Motor neuron (in vitro differentiated cells): ENCODE results near the gene POLR2J3. TPM values are rescaled to one million over a fixed set of nuclear protein-coding genes. Genes with fewer than 3 reads are reported as not detected.
"Not testable (repeated sequence)": the region's sequence is repeated elsewhere in the genome, so short reads cannot be mapped to it uniquely, and the experiment has no call there.

Source experiments
- ATAC-seq, 8 experiments: fragments of 200-7000 bp; cut with Tn5 transposase; replicated peaks in 6 of 8; 2 replicates each; pipeline ENCODE4 v1.8.0; 2021; ENCODE audit warnings: mild to moderate bottlenecking in 8 of 8, moderate library complexity in 8 of 8
- H3K27ac ChIP-seq, 2 donors: fragments of 250-450 bp; sonication (Bioruptor Pico); 2 replicates each; pipeline ENCODE4 v1.9.0; 2021; ENCODE audit warnings: antibody characterized with exemption in 2 of 2, mild to moderate bottlenecking in 2 of 2, moderate library complexity in 1 of 2
- H3K4me1 ChIP-seq, 2 donors: fragments of 250-450 bp; sonication (Bioruptor Pico); replicated peaks in 1 of 2; 2 replicates each; pipeline ENCODE4 v1.6.1; 2021; ENCODE audit warnings: antibody characterized with exemption in 2 of 2, mild to moderate bottlenecking in 2 of 2, moderate library complexity in 1 of 2
- H3K4me3 ChIP-seq, 5 donors: fragments of 250-450 bp; sonication (Bioruptor Pico); 2 replicates each; pipeline ENCODE4 v1.9.0; 2021; ENCODE audit warnings: antibody characterized with exemption in 5 of 5, mild to moderate bottlenecking in 5 of 5, moderate library complexity in 4 of 5
- WGBS, 10 experiments: fragments of 450-650 bp; shearing (Covaris generic); methylation state at CpG; one replicate each; pipeline ENCODE4 v1.0.0; 2022; 5-methylcytosine and 5-hydroxymethylcytosine counted together
- in situ Hi-C, 9 experiments: fragments of 400-800 bp; cut with MboI; loops; one replicate each; pipeline ENCODE4 v1.15.0; 2021; ENCODE audit warnings: low sequenced_read_pairs in 9 of 9, low pct_unique_long_range_greater_than_20kb in 2 of 9; ENCODE audit not compliant: unreplicated experiment in 9 of 9
- total RNA-seq, 8 experiments: library from RNA; unstranded; fragments of 300-600 nt; gene quantifications; 2 replicates each; pipeline versions ENCODE4 v1.2.3 to v1.2.4, GENCODE V29; 2022

The POLR2J3 gene
- total RNA-seq, 8 experiments from 2014 or later: 6.5 to 111 (median 14.0) TPM

DNA sequence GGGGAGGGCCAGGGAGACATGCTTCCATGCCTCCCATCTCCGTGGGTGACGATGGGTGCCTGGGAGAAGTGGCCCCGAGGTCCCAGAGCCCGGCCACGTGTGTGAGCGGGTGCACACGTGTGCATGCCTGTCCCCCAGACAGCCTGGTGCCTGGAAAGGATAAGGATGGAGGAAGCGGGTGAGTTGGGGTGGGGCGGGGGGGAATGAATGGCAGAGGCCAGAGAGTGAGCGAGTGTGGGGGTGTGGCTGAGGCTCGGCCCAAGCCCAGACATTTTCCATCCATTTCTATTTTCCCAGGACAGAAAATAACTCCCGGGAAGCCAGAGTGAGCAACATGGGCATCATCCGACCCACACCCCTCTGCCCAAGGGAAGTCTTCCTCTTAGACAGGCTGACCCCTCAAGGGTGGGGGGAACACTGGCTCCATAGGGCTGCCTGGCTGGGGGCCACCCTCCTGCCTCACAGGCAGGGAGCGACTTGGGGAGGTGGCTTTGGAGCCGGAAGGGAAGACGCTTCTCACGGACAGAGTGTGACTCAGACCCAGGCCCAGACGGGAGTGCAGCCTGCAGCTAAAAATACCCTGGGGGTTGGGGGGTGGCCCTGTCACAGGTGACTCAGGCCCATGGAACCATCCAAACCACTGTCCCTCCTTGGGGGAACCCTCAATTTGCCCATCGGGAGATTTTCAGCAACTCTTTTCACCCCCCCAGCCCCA is 32.2 kb upstream of the POLR2J3 start:
- ATAC-seq: peak; percentile 74 to 97 (median 81)
- in situ Hi-C loops: not testable (repeated sequence)
- WGBS, 10 experiments: no CpG with 5 or more reads among the region's 19 CpGs

DNA sequence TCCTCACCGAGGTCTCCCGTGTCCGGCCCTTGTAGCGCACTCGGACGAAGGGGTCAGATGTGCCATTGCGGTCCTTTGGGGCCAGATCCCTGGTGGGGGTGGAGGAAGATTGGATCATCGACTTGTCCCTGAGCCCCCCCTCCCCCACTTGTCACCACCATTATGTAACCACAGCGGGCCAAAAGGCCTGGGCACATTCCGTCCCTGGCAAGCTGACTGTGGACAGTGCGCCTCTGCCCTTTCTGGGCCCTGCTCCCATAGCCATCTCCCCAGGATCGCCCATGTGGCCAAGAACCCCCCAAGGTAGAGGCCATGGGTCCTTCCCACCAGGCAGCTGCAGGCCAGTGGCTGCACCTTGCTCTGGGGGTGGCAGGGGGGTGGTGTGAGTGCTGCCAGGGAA is 29.9 kb upstream of the POLR2J3 start:
- H3K4me1 ChIP-seq, ATAC-seq, H3K27ac ChIP-seq, in situ Hi-C loops, H3K4me3 ChIP-seq: not testable (repeated sequence)
- no CpG with 5 or more reads among the region's 12 CpGs for WGBS, 10 experiments

More for the DNA sequence above, 32.2 kb upstream of the POLR2J3 start:
- H3K4me3 ChIP-seq, H3K27ac ChIP-seq, H3K4me1 ChIP-seq: not testable (repeated sequence)

DNA sequence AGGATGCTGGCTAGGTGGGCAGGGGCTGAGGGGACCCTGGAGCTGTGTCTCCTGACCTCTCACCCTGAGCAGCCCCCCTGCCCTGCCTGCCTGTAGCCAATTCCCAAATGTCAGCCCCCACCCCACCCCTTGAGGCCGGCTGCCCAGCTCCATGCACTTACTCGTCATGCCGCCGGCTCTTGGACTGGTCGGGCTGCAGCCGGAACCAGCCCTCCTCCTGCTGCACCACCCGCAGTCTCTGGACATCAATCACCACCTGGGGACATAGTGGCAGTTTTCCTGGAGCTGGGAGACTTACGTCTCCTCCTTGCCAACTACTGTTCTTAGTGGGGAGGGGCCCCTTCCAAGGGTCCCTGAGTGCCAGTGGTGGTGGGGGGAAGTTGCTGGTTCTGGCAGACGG is 27.3 kb upstream of the POLR2J3 start:
- no CpG with 5 or more reads among the region's 9 CpGs for WGBS, 10 experiments
- H3K4me3 ChIP-seq, H3K27ac ChIP-seq, in situ Hi-C loops, H3K4me1 ChIP-seq: not testable (repeated sequence)
- ATAC-seq: peak in 2 of 8 experiments; percentile 14 to 15

DNA sequence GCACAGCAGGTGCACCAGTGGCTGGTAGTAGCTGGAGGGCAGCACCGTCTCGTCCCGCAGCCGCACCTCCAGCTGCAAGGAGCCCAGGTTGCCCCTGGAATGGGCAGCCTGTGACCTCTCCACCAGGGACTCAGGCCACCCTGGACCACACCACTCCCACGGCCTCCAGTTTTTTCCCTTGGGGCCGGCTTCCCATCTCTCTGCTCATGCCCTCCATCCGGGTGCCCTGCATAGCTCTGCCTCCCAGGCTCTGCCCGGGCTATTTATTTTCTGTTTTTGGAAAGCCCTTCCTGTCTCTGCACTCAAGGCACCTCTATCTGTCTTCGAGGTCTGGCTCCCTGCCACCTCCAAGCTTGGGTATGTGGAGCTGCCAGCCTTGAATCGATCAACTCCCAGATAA is 23.7 kb upstream of the POLR2J3 start:
- H3K27ac ChIP-seq, ATAC-seq, H3K4me1 ChIP-seq, in situ Hi-C loops, H3K4me3 ChIP-seq: not testable (repeated sequence)
- no CpG with 5 or more reads among the region's 10 CpGs for WGBS, 10 experiments

DNA sequence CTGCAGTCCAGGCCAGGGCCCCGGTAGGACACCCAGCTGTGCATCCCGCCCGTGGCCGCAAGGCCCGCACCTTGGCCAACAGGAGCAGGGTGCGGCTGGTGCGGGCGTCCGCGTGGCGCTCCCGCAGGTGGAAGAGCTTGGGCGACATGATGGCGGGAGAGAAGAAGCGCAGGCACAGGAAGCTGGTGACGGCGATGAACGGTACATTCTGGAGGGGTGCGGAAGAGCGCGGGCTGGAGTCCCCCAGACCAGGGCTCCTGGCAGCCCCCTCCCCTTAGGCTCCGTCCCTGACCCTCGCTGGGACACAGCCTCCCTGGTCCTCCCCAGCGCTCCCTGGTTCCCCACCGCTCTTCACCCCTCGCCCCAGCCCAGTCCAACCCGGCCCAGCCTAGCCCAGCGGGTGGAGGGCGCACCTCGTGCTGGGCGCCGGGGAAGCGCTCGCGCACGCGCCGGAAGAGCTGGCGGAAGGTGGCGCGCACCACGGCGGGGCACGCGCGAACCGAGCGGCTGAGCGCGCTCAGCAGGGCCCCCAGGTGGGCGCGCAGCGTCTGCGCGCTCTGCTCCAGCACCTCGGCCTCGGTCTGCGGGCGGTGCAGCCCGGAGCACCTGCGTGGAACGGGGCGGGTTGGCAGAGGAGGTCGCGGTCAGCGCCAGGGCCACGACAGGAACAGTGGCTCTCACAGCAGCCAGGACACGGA is 21.4 kb upstream of the POLR2J3 start:
- H3K4me1 ChIP-seq, H3K4me3 ChIP-seq, in situ Hi-C loops, H3K27ac ChIP-seq: not testable (repeated sequence)
- ATAC-seq: peak in 7 of 8 experiments; percentile 4 to 41 (median 24)
- no CpG with 5 or more reads among the region's 68 CpGs for WGBS, 10 experiments

DNA sequence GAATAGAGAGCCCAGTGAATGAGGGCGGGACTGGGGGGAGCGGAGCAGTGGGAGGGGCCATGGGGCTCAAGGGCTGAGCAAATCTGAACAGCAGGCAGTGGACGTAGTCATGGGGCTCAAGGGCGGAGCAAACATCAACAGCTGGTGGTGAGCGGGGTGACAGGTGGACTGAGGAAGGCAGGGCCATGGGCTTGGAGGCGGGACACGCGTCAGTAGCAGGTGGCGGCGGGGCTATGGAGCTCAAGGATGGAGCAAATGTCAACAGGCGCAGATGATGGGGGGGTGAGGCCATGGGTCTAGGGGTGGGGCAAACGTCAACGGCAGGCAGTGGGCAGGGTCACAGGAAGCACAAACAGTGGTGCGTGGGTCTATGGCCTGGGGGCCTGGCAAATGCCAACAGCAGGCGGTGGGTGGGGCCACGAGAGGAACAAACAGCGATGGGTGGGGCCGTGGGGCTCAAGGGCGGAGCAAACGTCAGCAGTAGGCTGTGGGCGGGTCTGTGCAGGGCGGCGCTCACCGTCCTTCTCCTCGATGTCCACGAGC is 20.2 kb upstream of the POLR2J3 start:
- in situ Hi-C loops, H3K4me1 ChIP-seq, H3K27ac ChIP-seq, H3K4me3 ChIP-seq: not testable (repeated sequence)
- no CpG with 5 or more reads among the region's 26 CpGs for WGBS, 10 experiments
- peak; percentile 80 to 90 (median 87) for ATAC-seq

DNA sequence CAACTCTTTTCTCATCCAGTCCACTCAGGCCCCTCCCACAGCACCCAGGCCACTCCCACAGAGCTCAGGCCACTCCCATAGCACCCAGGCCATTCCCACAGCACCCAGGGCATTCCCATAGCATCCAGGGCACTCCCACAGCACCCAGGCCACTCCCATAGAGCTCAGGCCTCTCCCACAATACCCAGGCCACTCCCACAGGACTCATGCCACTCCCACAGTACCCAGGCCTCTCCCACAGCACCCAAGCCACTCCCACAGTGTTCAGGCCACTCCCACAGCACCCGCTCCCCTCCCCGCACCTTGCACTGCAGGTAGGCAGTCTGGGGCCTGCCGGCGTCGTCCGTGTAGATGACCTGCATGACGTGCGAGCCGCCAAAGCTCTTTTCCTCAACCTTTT is 17.5 kb upstream of the POLR2J3 start:
- ATAC-seq: peak in 5 of 8 experiments; percentile 13 to 78 (median 38)
- H3K4me1 ChIP-seq, H3K4me3 ChIP-seq, H3K27ac ChIP-seq, in situ Hi-C loops: not testable (repeated sequence)
- no CpG with 5 or more reads among the region's 9 CpGs for WGBS, 10 experiments

DNA sequence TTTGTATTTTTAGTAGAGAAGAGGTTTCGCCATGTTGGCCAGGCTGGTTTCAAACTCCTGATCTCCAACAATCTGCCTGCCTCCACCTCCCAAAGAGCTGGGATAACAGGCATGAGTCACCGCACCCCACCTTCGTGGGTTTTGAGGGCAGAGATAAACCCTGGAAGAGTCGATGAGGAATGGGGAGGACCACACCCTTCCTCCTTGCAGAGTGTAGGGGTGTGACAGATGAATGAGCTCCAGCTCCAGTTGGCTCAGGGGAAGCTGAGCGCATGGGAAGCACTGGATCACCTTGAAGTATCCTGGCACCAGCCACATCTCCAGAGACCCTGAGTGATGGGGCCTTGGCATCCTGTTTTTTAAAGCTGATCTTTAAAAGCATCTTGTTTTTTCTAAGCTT is 11.1 kb upstream of the POLR2J3 start:
- H3K4me1 ChIP-seq, in situ Hi-C loops, H3K27ac ChIP-seq, H3K4me3 ChIP-seq: not testable (repeated sequence)
- peak in 3 of 8 experiments; percentile 67 to 98 (median 85) for ATAC-seq
- WGBS, 10 experiments: no CpG with 5 or more reads among the region's 5 CpGs

DNA sequence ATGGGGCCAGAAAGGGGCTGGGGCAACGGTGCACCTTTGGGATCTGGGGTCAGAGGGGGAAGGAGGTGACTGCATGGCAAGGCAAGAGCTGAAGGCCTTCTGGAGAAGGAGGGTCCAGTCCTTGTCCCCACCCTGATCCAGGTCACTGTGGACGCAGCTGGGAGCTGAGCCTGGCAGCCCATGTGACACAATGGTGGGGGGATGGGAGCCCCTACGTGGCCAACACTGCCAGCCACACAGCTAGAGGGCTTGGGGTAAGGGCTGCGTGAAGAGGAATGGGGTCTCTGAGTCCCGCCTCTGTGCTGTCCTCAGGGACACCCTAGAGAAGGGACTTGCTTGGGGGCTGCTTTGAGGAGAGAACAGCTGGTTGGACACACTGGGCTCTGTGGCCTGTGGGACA is 9.3 kb upstream of the POLR2J3 start:
- no CpG with 5 or more reads among the region's 5 CpGs for WGBS, 10 experiments
- H3K4me3 ChIP-seq, in situ Hi-C loops, H3K4me1 ChIP-seq, H3K27ac ChIP-seq: not testable (repeated sequence)
- ATAC-seq: peak in 5 of 8 experiments; percentile 64 to 71 (median 69)

DNA sequence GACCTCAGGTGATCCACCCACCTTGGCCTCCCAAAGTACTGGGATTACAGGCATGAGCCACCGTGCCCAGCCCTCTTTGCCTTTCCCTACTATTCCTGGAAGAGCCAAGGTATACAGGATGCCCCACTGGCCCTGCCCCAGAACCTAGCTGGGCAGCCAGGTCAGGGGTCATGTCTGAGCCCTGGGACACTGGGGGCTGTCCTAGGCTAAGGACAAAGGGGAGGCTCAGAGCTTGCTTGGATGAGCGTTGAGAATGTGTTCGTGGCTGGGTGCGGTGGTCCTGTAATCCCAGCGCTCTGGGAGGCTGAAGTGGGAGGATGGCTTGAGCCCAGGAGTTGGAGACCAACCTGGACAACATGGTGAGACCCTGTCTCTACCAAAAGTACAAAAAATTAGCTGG is 6.1 kb upstream of the POLR2J3 start:
- H3K27ac ChIP-seq, H3K4me1 ChIP-seq, H3K4me3 ChIP-seq, ATAC-seq, in situ Hi-C loops: not testable (repeated sequence)
- no CpG with 5 or more reads among the region's 5 CpGs for WGBS, 10 experiments

DNA sequence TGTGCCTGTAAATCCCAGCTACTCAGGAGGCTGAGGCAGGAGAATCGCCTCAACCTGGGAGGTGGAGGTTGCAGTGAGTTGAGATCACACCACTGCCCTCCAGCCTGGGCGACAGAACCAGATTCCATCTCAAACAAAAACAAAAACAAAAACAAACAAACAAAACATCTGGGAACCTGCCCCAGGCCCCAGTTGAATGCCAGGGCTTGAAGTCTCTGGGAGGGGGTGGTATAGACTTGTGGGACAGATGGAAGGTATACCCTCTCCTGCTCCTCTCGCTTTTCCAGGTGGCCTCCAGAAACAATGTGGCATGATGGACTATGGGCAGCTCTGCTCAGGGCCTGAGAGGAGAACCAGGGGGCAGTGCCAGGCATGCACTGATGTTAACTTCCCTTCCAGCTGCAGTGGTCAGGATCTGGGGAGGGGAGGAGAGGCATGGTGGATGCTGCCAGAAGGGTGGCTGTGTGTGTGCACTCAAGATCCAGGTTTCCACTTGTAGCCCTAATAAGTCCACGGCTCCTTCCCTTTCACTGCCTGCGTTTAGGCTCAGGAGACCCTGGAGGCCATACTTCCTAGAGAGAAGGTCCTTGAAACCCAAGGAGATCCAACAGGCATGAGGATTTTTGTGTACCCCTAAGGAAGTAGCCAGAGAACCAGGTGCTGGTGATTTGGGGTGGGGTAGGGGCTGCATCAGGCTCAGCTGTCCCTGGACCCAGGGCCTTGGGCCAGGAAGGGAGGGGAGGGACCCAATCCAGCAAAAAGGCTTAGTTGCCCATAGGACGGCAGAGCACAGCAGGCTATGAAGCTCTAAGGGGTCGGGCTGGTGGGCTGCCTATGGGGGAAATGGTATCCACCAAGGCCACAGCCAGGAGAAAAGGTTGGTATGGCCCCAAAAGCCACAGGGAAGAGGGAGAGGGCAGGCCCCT is 5.2 kb upstream of the POLR2J3 start:
- WGBS, 10 experiments: no CpG with 5 or more reads among the region's 7 CpGs
- H3K4me3 ChIP-seq, H3K4me1 ChIP-seq, in situ Hi-C loops, ATAC-seq, H3K27ac ChIP-seq: not testable (repeated sequence)

DNA sequence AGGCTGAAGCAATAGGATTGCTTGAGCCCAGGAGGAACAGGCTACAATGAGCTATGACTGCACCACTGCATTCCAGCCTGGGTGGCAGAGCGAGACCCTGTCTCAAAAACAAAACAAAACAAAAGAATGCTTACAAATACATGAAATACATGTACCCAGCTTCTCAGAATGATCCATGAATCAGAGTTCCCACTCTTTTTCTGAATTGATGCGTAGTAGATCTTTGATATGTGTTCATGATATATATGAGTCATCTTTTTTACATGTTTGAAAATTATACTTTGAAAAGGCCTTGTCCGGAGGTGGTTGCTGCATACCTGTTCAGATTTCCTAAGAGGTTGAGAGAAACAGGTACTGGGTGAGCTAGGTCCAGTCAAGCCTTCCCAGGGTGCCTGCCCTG is 4.0 kb upstream of the POLR2J3 start:
- ATAC-seq, H3K4me3 ChIP-seq, H3K27ac ChIP-seq, in situ Hi-C loops, H3K4me1 ChIP-seq: not testable (repeated sequence)
- WGBS, 10 experiments: no CpG with 5 or more reads among the region's 3 CpGs

DNA sequence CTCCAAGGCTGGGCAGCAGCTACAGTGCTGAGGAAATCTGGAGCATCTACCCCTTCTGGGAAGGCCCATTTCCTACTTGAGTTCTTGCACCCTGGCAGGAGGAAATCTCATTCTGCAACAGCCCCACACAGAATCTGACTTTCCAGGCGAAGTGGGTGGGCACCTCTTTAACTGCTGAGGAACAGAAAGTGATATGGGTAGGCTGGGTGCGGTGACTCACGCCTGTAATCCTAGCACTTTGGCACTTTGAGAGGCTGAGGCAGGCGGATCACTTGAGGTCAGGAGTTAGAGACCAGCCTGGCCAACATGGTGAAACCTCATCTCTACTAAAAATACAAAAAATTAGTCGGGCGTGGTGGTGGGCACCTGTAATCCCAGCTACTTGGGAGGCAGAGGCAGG is 2.2 kb upstream of the POLR2J3 start:
- in situ Hi-C loops, H3K4me3 ChIP-seq, H3K27ac ChIP-seq, ATAC-seq, H3K4me1 ChIP-seq: not testable (repeated sequence)
- no CpG with 5 or more reads among the region's 6 CpGs for WGBS, 10 experiments
